Measurements from ENCODE around the gene CYREN. TPM values are rescaled to one million over a fixed set of nuclear protein-coding genes. Genes with fewer than 3 reads are reported as not detected.
"Not testable (repeated sequence)": the region's sequence is repeated elsewhere in the genome, so short reads cannot be mapped to it uniquely, and the experiment has no call there.

Gene CYREN
- 10 to 100 TPM; 57.3 to 67.4 (median 60.9) TPM for polyA plus RNA-seq (ENCODE audit: insufficient read length in 3 of 3)

DNA sequence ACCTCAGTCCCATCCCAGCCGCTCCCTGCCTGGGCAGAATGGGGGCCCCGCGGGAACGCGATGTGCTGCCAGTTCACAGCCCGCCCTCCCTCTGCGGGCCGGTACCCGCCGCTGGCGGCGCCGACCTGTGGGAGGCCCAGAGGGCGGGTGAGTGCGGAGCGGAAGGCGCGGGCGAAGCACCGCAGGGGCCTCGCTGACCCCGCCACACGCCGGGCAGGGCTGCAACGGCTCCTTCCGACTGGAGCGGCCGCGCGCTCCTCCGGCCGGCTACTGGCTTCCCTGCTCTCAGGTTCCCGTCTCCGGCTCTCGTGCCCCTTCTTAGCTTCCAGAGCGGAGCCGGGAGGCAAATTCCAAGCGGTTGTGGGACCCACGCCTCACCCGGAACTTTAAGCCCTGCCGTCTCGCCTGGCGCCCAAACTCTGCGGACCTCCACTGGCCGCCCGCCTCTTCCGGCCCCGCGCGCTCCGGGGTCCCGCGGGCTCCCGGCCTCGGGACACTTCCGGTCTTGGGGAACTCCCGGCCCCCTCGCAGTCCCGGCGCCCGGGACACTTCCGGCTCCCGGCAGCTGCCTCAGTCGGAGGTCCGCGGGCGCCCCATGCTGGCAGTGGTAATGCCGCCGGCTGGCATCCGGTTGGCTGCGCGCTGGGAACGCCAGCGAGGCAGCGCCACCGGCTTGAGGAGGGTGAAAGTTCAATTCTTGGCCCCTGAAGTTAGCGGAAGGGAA lies at the start of gene CYREN:
TSS of gene CYREN (minus strand) at position 434 of the 724 bp plus-strand sequence. CDS start 1,785 bp downstream, outside the sequence.
- peak in 2 of 3 donors; percentile 85 to 86 for DNase-seq (ENCODE audit: low read depth in 3 of 3, low spot score in 2 of 3)

- DNase-seq (ENCODE audit: low read depth in 3 of 3, low spot score in 2 of 3), result no peak
Observed at GRCh38 chr7:135217645-135218509, 47.4 kb upstream of the CYREN start.

DNA sequence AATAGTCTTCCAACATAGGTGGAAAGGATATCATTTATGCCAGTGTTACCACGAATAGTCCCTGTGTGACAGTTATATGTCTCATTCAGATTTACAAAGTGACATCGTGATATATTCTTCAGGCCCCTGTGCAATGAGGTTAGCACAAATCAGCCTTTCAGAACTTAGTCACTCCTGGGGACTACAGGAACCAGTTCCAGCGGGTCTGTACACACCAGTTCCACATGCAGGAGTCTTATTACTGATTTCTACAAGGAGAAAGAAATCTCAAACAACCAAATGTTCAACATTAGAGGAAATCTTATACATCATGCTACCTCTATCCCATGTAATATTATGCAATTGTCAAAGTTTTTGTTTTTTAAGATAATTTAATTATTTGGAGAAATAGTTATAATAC lies 45.2 kb upstream of the CYREN start:
- DNase-seq (ENCODE audit: low read depth in 3 of 3, low spot score in 2 of 3), result no peak

GRCh38 chr7:135215180-135215579 lies 44.7 kb upstream of the CYREN start:
- DNase-seq (ENCODE audit: low read depth in 3 of 3, low spot score in 2 of 3), result no peak

DNA sequence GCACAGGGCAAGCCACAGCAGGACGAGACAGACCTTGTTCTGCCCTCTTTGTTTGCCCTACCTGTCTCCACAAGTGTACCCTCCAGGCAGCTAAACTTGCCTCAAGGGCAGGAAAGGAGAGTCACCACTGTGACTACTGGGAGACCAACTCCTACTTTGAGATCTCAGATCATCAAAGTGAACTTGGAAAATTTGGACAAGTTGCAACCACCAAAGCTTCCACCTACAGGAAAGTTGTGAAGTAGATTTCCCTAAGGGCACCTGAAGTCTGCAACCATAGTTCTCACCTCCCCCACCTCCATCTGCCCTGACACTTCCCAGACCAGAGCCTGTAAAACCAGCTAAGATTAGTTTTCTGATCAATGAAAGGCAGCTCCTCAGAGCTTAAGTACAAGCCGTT lies 43.3 kb upstream of the CYREN start:
- DNase-seq (ENCODE audit: low read depth in 3 of 3, low spot score in 2 of 3), result no peak

DNA sequence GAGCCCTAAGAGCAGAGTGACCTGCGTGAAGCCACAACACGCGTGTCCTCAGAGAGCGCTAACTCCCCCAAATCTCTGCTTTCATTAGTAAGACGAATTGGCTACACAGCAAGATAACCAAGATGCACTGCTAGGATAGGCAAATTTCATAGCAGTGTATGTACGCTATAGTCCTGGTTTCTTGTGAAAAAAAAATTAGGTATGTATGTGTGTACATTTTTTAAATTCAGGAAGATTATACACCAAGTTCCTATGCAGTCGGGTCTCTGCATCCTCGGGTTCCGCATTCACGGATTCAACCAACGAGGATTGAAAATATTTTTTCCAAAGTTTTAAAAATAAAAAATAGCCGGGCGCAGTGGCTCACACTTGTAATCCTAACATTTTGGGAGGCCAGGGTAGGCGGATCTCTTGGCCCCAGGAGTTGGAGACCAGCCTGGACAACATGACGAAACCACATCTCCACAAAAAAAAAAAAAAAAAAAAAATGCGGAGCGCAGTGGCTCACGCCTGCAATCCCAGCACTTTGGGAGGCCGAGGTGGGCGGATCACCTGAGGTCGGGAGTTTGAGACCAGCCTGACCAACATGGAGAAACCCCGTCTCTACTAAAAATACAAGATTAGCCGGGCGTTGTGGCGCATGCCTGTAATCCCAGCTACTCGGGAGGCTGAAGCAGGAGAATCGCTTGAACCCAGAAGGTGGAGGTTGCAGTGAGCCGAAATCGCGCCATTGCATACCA lies 41.6 kb upstream of the CYREN start:
- DNase-seq (ENCODE audit: low read depth in 3 of 3, low spot score in 2 of 3), result not testable (repeated sequence)

GRCh38 chr7:135211179-135211945 lies 40.9 kb upstream of the CYREN start, which contains the start of gene WDR91:
TSS of gene WDR91 (minus strand) at chr7:135211526. CDS start at chr7:135211502, 24 bp downstream.
- peak; percentile 76 to 87 (median 86) for DNase-seq (ENCODE audit: low read depth in 3 of 3, low spot score in 2 of 3)

GRCh38 chr7:135210888-135211178 lies 40.3 kb upstream of the CYREN start:
- DNase-seq (ENCODE audit: low read depth in 3 of 3, low spot score in 2 of 3), result peak in 1 of 3 donors; percentile 32

DNA sequence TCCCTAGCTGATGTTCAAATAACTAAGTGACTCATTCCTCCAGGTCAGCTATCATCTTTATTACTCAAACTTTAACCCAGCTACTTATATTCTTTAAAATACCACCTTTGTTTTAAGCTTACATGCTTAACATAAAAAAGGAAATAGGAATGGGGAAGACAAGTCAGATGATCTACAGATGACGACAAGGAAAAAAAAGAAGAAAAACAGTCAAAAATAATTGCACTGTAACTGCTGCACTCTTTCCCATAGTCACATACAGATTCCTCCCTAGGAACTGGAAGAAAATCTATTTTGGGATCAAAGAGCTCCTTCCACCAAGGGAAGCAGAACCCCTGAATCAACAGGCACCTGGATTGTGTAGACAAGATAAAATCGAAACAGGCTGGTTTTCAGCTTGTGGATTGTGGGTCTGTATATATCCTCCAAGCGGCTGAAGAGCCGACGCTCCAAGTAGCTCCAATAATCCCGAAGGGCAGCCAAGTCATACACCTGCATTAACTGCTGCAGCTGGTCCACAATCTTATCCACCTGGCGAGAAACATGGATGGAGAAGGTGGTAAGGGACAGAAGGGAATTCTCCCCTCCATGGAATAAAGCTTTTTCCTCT lies 38.8 kb upstream of the CYREN start:
- DNase-seq (ENCODE audit: low read depth in 3 of 3, low spot score in 2 of 3), result no peak

DNA sequence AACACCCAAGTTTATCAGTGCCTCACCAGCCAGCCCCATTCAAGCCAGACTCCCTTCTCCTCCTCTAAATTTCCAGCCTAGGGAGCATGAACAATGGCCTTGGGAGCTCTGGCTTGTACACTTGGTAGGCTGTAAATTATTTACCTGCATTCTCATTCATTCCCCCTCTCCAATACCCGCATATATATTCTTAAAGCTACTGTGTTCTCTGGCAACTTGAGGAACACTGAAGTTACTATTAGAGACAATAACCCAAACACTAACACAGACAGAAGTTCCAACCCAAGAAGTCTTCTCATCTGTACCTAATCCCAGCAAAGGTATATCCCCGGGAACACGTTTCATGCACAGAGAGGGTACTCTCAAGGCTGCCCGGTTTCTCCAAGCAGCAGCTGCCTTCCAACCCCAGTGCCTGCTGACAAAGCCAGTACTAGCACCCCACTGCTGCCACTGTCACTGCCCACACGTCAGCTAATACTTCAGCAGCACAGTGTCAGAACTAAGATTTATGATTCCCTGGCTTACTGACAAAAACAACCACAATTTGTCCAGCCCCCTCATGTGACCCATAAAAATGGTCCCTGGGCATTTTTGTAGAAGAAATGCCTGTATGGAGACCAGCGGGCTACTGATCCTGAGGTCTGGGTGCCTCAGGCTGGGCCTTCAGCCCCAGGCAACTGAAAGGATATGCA lies 37.7 kb upstream of the CYREN start:
- DNase-seq (ENCODE audit: low read depth in 3 of 3, low spot score in 2 of 3), result no peak

DNA sequence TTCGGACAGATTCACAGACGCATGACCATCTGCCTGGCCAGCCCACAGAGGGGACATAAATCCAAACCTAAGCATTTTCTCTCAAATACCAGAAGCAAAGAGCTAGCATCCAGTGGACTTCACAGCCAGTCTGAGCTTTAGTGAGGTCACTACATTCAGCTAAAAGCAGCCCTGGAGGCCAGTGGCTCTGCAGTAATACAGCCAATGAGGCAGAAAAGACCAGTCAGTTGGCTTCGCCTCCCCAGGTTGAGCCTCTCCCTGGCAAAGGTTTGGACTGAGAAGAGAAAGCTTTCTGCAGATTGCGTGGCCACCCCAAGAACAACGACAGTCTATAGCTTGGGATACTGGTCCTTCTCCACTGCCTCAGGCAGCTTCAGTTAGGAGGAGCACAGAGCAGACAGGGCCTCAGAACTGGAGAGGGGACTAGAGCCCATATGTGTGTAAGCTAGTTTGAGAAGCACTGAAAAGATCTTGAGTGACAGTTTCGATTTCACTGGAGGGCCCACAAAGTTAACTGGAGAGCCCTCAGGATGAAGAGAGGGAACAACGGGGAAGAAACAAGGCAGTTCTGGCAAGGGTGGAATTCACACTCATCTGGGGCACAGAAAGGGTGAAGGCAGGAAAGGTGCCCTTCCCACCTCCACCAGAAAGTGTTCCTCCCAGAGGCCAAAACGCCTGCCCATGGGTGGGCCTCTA lies 37.0 kb upstream of the CYREN start:
- no peak for DNase-seq (ENCODE audit: low read depth in 3 of 3, low spot score in 2 of 3)

GRCh38 chr7:135206941-135207391 lies 36.5 kb upstream of the CYREN start:
- DNase-seq (ENCODE audit: low read depth in 3 of 3, low spot score in 2 of 3), result no peak

DNA sequence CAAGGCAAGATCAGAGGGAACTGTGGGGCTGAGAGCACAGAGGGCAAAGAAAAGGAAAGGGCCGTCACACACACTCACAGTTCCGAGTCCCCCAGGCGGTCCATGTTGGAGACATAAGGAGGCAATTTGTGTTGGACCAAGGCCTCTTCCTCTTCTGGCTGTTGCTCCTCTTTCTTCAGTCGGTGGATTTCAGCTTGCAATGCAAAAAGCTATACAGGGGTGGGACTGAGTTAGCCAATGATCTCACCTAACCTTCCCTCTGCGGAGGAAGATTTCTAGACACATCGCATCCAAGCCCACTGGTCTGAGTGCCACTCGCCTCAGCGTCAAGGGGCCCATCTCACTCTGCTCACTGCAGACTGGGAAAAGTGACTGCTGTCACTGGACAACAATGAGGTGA lies 35.3 kb upstream of the CYREN start:
- DNase-seq (ENCODE audit: low read depth in 3 of 3, low spot score in 2 of 3), result no peak

GRCh38 chr7:135204876-135205275 lies 34.4 kb upstream of the CYREN start:
- no peak for DNase-seq (ENCODE audit: low read depth in 3 of 3, low spot score in 2 of 3)

GRCh38 chr7:135204341-135204749 lies 33.8 kb upstream of the CYREN start:
- DNase-seq (ENCODE audit: low read depth in 3 of 3, low spot score in 2 of 3), result no peak

DNA sequence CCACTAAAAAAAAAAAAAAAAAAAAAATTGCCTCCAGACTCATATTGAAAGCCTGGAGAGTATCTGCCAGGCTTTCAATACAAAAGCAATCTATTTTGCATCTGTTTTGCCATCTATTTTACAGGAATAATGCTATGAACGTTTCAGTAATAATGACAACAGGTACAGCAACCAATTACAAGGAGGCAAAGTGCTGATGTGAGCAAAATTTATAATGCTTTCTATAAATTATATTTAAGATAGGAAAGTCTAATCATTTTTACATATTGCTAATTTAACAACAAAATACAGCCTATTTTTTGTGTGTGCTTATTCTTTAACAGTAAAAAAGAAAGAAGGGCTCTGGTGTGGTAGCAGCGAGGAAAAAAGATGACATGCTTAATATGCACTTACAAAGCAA lies 30.8 kb upstream of the CYREN start:
- DNase-seq (ENCODE audit: low read depth in 3 of 3, low spot score in 2 of 3), result no peak

GRCh38 chr7:135200821-135201331 lies 30.4 kb upstream of the CYREN start:
- DNase-seq (ENCODE audit: low read depth in 3 of 3, low spot score in 2 of 3), result no peak

DNA sequence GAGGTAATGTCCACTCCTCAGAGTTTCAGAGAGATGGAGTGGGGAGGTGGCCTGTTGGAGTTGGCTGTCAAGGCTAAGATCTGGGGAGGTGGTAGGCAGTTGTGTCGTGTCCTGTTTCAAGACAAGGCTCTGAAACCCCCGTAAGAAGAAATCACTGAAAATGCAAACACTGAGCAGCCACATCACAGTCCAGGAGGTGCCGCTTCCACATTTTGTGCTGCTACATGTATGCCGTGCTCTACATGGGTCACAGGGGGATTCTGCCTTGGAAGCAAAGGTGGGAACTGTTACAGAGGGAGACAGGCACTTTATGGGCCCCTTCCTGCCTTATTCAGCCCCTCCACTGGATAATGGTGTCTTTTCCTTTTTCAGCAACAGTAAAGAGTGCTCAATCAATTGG lies 28.9 kb upstream of the CYREN start:
- no peak for DNase-seq (ENCODE audit: low read depth in 3 of 3, low spot score in 2 of 3)

All from right renal cortex interstitium (tissue), 3 donors.